ENCODE measurements around the gene SGSM2. TPM values are rescaled to one million over a fixed set of nuclear protein-coding genes. Genes with fewer than 3 reads are reported as not detected.

Gene SGSM2
- total RNA-seq, 2 experiments from 2014 or later, result 31.8 to 37.7 TPM

GRCh38 chr17:2400877-2401425 lies 63.6 kb downstream of the SGSM2 start, which contains the start of gene MNT:
Gene MNT, minus strand, starts transcription at chr17:2401060. Its CDS starts 348 bp downstream, at chr17:2400712.
- Mint-ChIP-seq H3K27ac (peak within 1 kb of the TSS; percentile 95), H3K27me3 (no peaks in the 10 kb centered on the region), H3K9me3 (no peaks in the 10 kb centered on the region), H3K4me1 (ENCODE audit: low read depth) (peaks cover 42% of the 10 kb centered on the region), H3K36me3 (ENCODE audit: low read depth) (no peaks in the 10 kb centered on the region), H3K4me3 (peak within 1 kb of the TSS; percentile 97)
- intact Hi-C loops (cut with micrococcal nuclease), result no loop called here
- no peak for TF ChIP-seq CTCF (IDR thresholded peaks at IDR 0.05)
- ChIA-PET POLR2A (interaction anchor here (0.8 to 6.8 kb wide), 7 partner anchors 9 to 81 kb away, joined by 3 to 61 read pairs (median 4); partner anchors contain the start of gene SGSM2), CTCF (interaction anchor here (1.1 to 7.8 kb wide), 4 partner anchors 9 to 47 kb away, joined by 3 to 71 read pairs (median 26); no protein-coding TSS in a partner anchor)
- DNase-seq, result peak; percentile 95
- peak; percentile 52 for ATAC-seq

GRCh38 chr17:2401426-2402221 lies 64.3 kb downstream of the SGSM2 start:
- H3K27me3 Mint-ChIP-seq, result no peaks in the 10 kb centered on the region
- TF ChIP-seq CTCF (IDR thresholded peaks at IDR 0.05), result no peak
- intact Hi-C loops (cut with micrococcal nuclease), result loop anchor here (1.0 kb wide), 1 partner anchor 9 kb away; no protein-coding TSS in a partner anchor
- POLR2A ChIA-PET, result interaction anchor here (0.8 to 6.8 kb wide), 7 partner anchors 10 to 82 kb away, joined by 3 to 61 read pairs (median 4); partner anchors contain the start of gene SGSM2
- ATAC-seq (peak; percentile 64), DNase-seq (peak; percentile 100)
- no peaks in the 10 kb centered on the region for H3K36me3 Mint-ChIP-seq (ENCODE audit: low read depth)
- no peaks in the 10 kb centered on the region for H3K9me3 Mint-ChIP-seq
- peaks cover 41% of the 10 kb centered on the region for H3K4me1 Mint-ChIP-seq (ENCODE audit: low read depth)
- CTCF ChIA-PET, result interaction anchor here (1.1 to 7.8 kb wide), 5 partner anchors 8 to 48 kb away, joined by 3 to 71 read pairs (median 6); no protein-coding TSS in a partner anchor
- peak overlapping the region; percentile 97 for H3K4me3 Mint-ChIP-seq
- peak overlapping the region; percentile 94 for H3K27ac Mint-ChIP-seq

GRCh38 chr17:2402544-2402943 lies 65.2 kb downstream of the SGSM2 start:
- H3K27me3 Mint-ChIP-seq, result no peaks in the 10 kb centered on the region
- TF ChIP-seq CTCF (IDR thresholded peaks at IDR 0.05), result no peak

GRCh38 chr17:2403044-2403443 lies 65.7 kb downstream of the SGSM2 start:
- intact Hi-C loops (cut with micrococcal nuclease), result no loop called here
- TF ChIP-seq CTCF (IDR thresholded peaks at IDR 0.05), result no peak
- DNase-seq, result no peak
- no peaks in the 10 kb centered on the region for H3K9me3 Mint-ChIP-seq
- CTCF ChIA-PET, result interaction anchor here (1.0 to 7.8 kb wide), 4 partner anchors 10 to 21 kb away, joined by 3 to 71 read pairs (median 26); no protein-coding TSS in a partner anchor
- no peaks in the 10 kb centered on the region for H3K36me3 Mint-ChIP-seq (ENCODE audit: low read depth)
- H3K27me3 Mint-ChIP-seq, result no peaks in the 10 kb centered on the region
- no peak for ATAC-seq
- H3K27ac Mint-ChIP-seq, result no peak overlapping the region
- peak overlapping the region; percentile 67 for H3K4me3 Mint-ChIP-seq
- POLR2A ChIA-PET, result interaction anchor here (5.9 to 6.8 kb wide), 2 partner anchors 11 to 19 kb away, joined by 43 to 61 read pairs; no protein-coding TSS in a partner anchor
- peaks cover 34% of the 10 kb centered on the region for H3K4me1 Mint-ChIP-seq (ENCODE audit: low read depth)

More at GRCh38 chr17:2402544-2402943, 65.2 kb downstream of the SGSM2 start:
- Mint-ChIP-seq H3K9me3 (no peaks in the 10 kb centered on the region), H3K27ac (peak overlapping the region; percentile 23), H3K4me1 (ENCODE audit: low read depth) (peaks cover 39% of the 10 kb centered on the region), H3K4me3 (peak overlapping the region; percentile 67), H3K36me3 (ENCODE audit: low read depth) (no peaks in the 10 kb centered on the region)
- no peak for DNase-seq
- intact Hi-C loops (cut with micrococcal nuclease), result loop anchor here (1.0 kb wide), 1 partner anchor 10 kb away; no protein-coding TSS in a partner anchor
- ATAC-seq, result no peak
- CTCF ChIA-PET, result interaction anchor here (1.6 to 7.8 kb wide), 3 partner anchors 9 to 20 kb away, joined by 6 to 71 read pairs (median 46); no protein-coding TSS in a partner anchor
- POLR2A ChIA-PET, result interaction anchor here (5.9 to 6.8 kb wide), 2 partner anchors 11 to 18 kb away, joined by 43 to 61 read pairs; no protein-coding TSS in a partner anchor
